CD14-positive monocyte (primary cell): ENCODE data around the gene MSL1. TPM values are rescaled to one million over a fixed set of nuclear protein-coding genes. Genes with fewer than 3 reads are reported as not detected.

ENCODE experiments used
- DNase-seq, 3 donors: peaks; one replicate each; pipeline ENCODE4 v3.0.0-alpha.2; 2011 to 2022
- H2AFZ ChIP-seq: 2 replicates; pipeline ENCODE4 v1.6.0; 2012; ENCODE audit warnings: mild to moderate bottlenecking, low read depth, low read length, inconsistent platforms; ENCODE audit not compliant: insufficient read depth, poor library complexity, severe bottlenecking
- H3K27ac ChIP-seq, 2 donors: 1 replicate in 1 of 2; 2 replicates in 1 of 2; pipeline ENCODE4 v1.5.1; 2012 to 2013; ENCODE audit warnings: low read length in 2 of 2, control low read depth in 1 of 2, inconsistent platforms in 1 of 2, low read depth in 1 of 2, mild to moderate bottlenecking in 1 of 2
- H3K27me3 ChIP-seq, 2 donors: one replicate each; pipeline versions ENCODE4 v1.6.0 to v1.6.1; 2011 to 2013; ENCODE audit warnings: low read length in 2 of 2; ENCODE audit not compliant: control insufficient read depth in 2 of 2, insufficient read depth in 2 of 2
- H3K36me3 ChIP-seq, 2 donors: replicated peaks in 1 of 2; 1 replicate in 1 of 2; 2 replicates in 1 of 2; pipeline versions ENCODE4 v1.5.1 to v1.6.1; 2012 to 2013; ENCODE audit warnings: low read length in 2 of 2, control low read depth in 1 of 2, inconsistent platforms in 1 of 2, mild to moderate bottlenecking in 1 of 2; ENCODE audit not compliant: insufficient read depth in 2 of 2, control insufficient read depth in 1 of 2
- H3K4me1 ChIP-seq, 2 donors: 1 replicate in 1 of 2; 2 replicates in 1 of 2; pipeline versions ENCODE4 v1.5.1 to v1.6.1; 2012 to 2013; ENCODE audit warnings: low read length in 2 of 2, control low read depth in 1 of 2, inconsistent platforms in 1 of 2, mild to moderate bottlenecking in 1 of 2, moderate library complexity in 1 of 2; ENCODE audit not compliant: insufficient read depth in 2 of 2, control insufficient read depth in 1 of 2
- H3K4me2 ChIP-seq: replicated peaks from 2 replicates; pipeline ENCODE3; 2012; ENCODE audit warnings: low read length, moderate library complexity, mild to moderate bottlenecking; ENCODE audit not compliant: poor library complexity, severe bottlenecking; ENCODE audit errors: extremely low read depth
- H3K4me3 ChIP-seq, 3 experiments: fragments of 200-600 bp in 1 of 3; sonication (generic) in 1 of 3; replicated peaks in 1 of 3; 1 replicate in 2 of 3; 2 replicates in 1 of 3; pipeline ENCODE4 v1.5.1; 2011 to 2013; ENCODE audit warnings: low read length in 3 of 3, mild to moderate bottlenecking in 3 of 3, control low read depth in 2 of 3, low read depth in 2 of 3, inconsistent platforms in 1 of 3, moderate library complexity in 1 of 3
- H3K79me2 ChIP-seq: 2 replicates; pipeline ENCODE4 v1.6.0; 2012; ENCODE audit warnings: mild to moderate bottlenecking, control low read depth, inconsistent platforms, low read length, moderate library complexity; ENCODE audit not compliant: insufficient read depth
- H3K9ac ChIP-seq: 2 replicates; pipeline ENCODE4 v1.6.0; 2017; ENCODE audit warnings: low read length, mild to moderate bottlenecking; ENCODE audit not compliant: insufficient read depth, poor library complexity, severe bottlenecking
- H3K9me3 ChIP-seq, 2 donors: replicated peaks in 1 of 2; 1 replicate in 1 of 2; 2 replicates in 1 of 2; pipeline versions ENCODE4 v1.5.1 to v1.6.1; 2012 to 2013; ENCODE audit warnings: low read length in 2 of 2, control low read depth in 1 of 2; ENCODE audit not compliant: control insufficient read depth in 1 of 2, insufficient read depth in 1 of 2
- H4K20me1 ChIP-seq: 2 replicates; pipeline ENCODE4 v1.6.0; 2012; ENCODE audit warnings: mild to moderate bottlenecking, low read length, control low read depth, moderate library complexity; ENCODE audit not compliant: insufficient read depth
- H3K27ac Mint-ChIP-seq, 7 donors: one replicate each; pipeline ENCODE4 v1.8.0; 2020; ENCODE audit warnings: mild to moderate bottlenecking in 7 of 7, mixed read lengths in 7 of 7, moderate library complexity in 6 of 7, inconsistent platforms in 2 of 7
- H3K27me3 Mint-ChIP-seq, 3 donors: one replicate each; pipeline ENCODE4 v1.8.0; 2021 to 2022; ENCODE audit warnings: low read depth in 3 of 3, mild to moderate bottlenecking in 3 of 3, mixed read lengths in 3 of 3, moderate library complexity in 3 of 3, inconsistent platforms in 1 of 3
- H3K36me3 Mint-ChIP-seq, 2 donors: one replicate each; pipeline ENCODE4 v1.8.0; 2020; ENCODE audit warnings: mixed read lengths in 2 of 2, inconsistent platforms in 1 of 2, mild to moderate bottlenecking in 1 of 2
- H3K4me1 Mint-ChIP-seq: one replicate; pipeline ENCODE4 v1.8.0; 2020; ENCODE audit warnings: mild to moderate bottlenecking, mixed read lengths
- H3K4me3 Mint-ChIP-seq, 2 donors: one replicate each; pipeline ENCODE4 v1.8.0; 2020; ENCODE audit warnings: mild to moderate bottlenecking in 2 of 2, mixed read lengths in 2 of 2, moderate library complexity in 1 of 2
- H3K9me3 Mint-ChIP-seq, 7 donors: one replicate each; pipeline ENCODE4 v1.8.0; 2020 to 2022; ENCODE audit warnings: mixed read lengths in 7 of 7, mild to moderate bottlenecking in 6 of 7, moderate library complexity in 6 of 7, inconsistent platforms in 2 of 7
- CTCF ChIP-seq: fragments of 200-600 bp; IDR thresholded peaks from one replicate; pipeline ENCODE4 v1.8.0; 2022; ENCODE audit warnings: antibody characterized with exemption, mild to moderate bottlenecking
- WGBS: methylation state at CpG from one replicate; pipeline ENCODE4 v1.1.5; 2013; ENCODE audit warnings: missing lambda C conversion rate; ENCODE audit not compliant: insufficient coverage; 5-methylcytosine and 5-hydroxymethylcytosine counted together
- intact Hi-C, 2 donors: fragments of 100-400 bp; cut with micrococcal nuclease; formaldehyde crosslinking; loops; one replicate each; pipeline versions ENCODE4 v1.15.0 to v1.15.1; 2023
- polyA plus RNA-seq, 3 donors: library from polyadenylated mRNA; depleted of rRNA in 1 of 3; unstranded in 2 of 3; stranded (reverse) in 1 of 3; fragments of 300-500 nt in 2 of 3; fragments of >200 nt in 1 of 3; fragmentation: Illumina TruSeq in 2 of 3; gene quantifications; 1 replicate in 2 of 3; 2 replicates in 1 of 3; pipeline ENCODE4 v1.2.3, GENCODE V29; 2012 to 2021

MSL1 gene
- polyA plus RNA-seq, 3 donors, result 10.0 to 89.2 (median 11.4) TPM

DNA sequence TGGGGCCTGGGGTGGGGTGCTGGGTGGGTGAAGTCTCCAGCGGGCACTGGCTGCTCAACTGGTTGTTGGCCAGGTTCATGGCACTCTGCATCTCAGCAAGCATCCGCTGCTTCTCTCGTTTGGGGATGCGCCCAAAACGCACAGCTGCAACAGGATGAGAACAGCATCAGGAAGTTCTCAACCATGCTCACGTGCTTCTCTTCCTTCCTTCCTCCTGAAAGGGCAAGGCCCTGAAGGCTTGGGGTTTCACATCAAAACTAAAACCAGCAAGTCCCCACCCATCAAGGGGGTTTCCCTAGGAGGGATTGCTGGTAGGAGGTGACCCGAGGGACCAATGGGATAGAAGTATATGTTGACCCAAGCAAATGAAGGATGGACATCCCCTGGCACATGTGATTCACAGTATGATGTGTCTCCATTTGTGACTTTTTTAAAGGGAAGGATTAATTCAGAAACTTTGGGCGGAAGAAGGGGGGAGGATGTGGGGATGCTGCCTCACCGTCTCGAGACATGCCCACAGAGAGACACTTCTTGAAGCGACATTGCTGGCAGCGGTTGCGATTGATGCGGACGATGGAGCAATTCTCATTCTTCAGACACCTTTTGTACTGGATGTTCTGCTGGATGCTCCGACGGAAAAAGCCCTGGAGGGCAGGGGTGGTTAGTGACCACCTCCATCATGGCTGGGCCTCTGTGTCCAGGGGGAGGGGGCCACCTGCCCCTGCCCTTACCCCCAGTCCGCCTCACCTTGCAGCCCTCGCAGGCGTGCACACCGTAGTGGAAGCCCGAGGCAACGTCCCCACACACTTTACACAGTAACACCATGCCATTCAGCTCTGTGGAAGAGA is 25.6 kb upstream of the MSL1 start:
- peak; percentile 99 to 100 (median 100) for DNase-seq
- peak overlapping the region; percentile 48 to 61 for H3K4me3 Mint-ChIP-seq
- peaks cover 70% of the 10 kb centered on the region for H3K4me1 Mint-ChIP-seq
- H3K36me3 Mint-ChIP-seq, result peaks cover 28 to 38% of the 10 kb centered on the region in 2 donors
- H3K4me2 ChIP-seq, result peak overlapping the region; percentile 61
- H3K9me3 ChIP-seq, result no peaks in the 10 kb centered on the region
- intact Hi-C loops, result loop anchor here (1.0 to 5.0 kb wide), 3 partner anchors 11 to 226 kb away; partner anchors contain the start of gene THRA (in 2 of the 2)
- peak overlapping the region; percentile 95 to 98 for H3K27ac ChIP-seq
- peak overlapping the region; percentile 96 to 99 (median 98) for H3K27ac Mint-ChIP-seq
- H4K20me1 ChIP-seq, result peaks cover 8% of the 10 kb centered on the region
- no peak overlapping the region for H2AFZ ChIP-seq
- H3K9me3 Mint-ChIP-seq, result peaks cover 0 to 5% (median 0%) of the 10 kb centered on the region in 7 donors
- H3K9ac ChIP-seq, result peak overlapping the region; percentile 78
- H3K36me3 ChIP-seq, result peaks cover 18 to 19% of the 10 kb centered on the region in 2 donors
- 0% methylated on average over 3 of the region's 23 CpGs for WGBS
- H3K27me3 ChIP-seq, result no peaks in the 10 kb centered on the region
- H3K4me3 ChIP-seq, result peak overlapping the region in 1 of 3 experiments; percentile 56
- H3K4me1 ChIP-seq, result peaks cover 60 to 61% of the 10 kb centered on the region in 2 donors
- H3K79me2 ChIP-seq, result no peaks in the 10 kb centered on the region
- H3K27me3 Mint-ChIP-seq, result peaks cover 0 to 5% (median 0%) of the 10 kb centered on the region in 3 donors
- TF ChIP-seq CTCF, result no peak

GRCh38 chr17:40097087-40097486 is 24.7 kb upstream of the MSL1 start:
- 87% methylated on average over 6 of the region's 10 CpGs for WGBS
- no peak for DNase-seq
- H3K4me1 Mint-ChIP-seq, result peaks cover 79% of the 10 kb centered on the region
- Histone ChIP-seq H3K79me2 (no peaks in the 10 kb centered on the region), H3K9ac (peak overlapping the region; percentile 78), H3K27ac (peak overlapping the region; percentile 95 to 98), H3K36me3 (peaks cover 14 to 19% of the 10 kb centered on the region in 2 donors), H3K4me3 (peak overlapping the region in 1 of 3 experiments; percentile 56), H4K20me1 (peaks cover 8% of the 10 kb centered on the region), H2AFZ (no peak overlapping the region), H3K27me3 (no peaks in the 10 kb centered on the region), H3K4me2 (peak overlapping the region; percentile 61), H3K9me3 (no peaks in the 10 kb centered on the region), H3K4me1 (peaks cover 68 to 70% of the 10 kb centered on the region in 2 donors)
- H3K9me3 Mint-ChIP-seq, result peaks cover 0 to 5% (median 0%) of the 10 kb centered on the region in 7 donors
- peaks cover 30 to 36% of the 10 kb centered on the region in 2 donors for H3K36me3 Mint-ChIP-seq
- H3K27me3 Mint-ChIP-seq, result peaks cover 0 to 5% (median 0%) of the 10 kb centered on the region in 3 donors
- intact Hi-C loops, result loop anchor here (5.0 kb wide), 2 partner anchors 35 to 225 kb away; partner anchors contain the start of gene THRA (in 2 of the 2)
- H3K27ac Mint-ChIP-seq, result peak overlapping the region; percentile 96 to 99 (median 98)
- H3K4me3 Mint-ChIP-seq, result peak overlapping the region in 1 of 2 donors; percentile 2
- TF ChIP-seq CTCF, result no peak
